Liver (tissue), 9 donors: Measurements from ENCODE around the gene PDLIM1. TPM values are rescaled to one million over a fixed set of nuclear protein-coding genes. Genes with fewer than 3 reads are reported as not detected.

Experiments
- DNase-seq: peaks from one replicate; pipeline ENCODE4 v3.0.0-alpha.2; 2017; ENCODE audit warnings: low spot score
- H3K27ac ChIP-seq, 2 donors: one replicate each; pipeline ENCODE4 v1.7.0; 2013; ENCODE audit warnings: inconsistent platforms in 2 of 2, low read length in 2 of 2, control low read depth in 1 of 2, low read depth in 1 of 2, mild to moderate bottlenecking in 1 of 2
- H3K27me3 ChIP-seq, 4 donors: one replicate each; pipeline versions ENCODE4 v1.6.1 to v1.7.0; 2013; ENCODE audit warnings: low read length in 3 of 4, inconsistent platforms in 1 of 4, mild to moderate bottlenecking in 1 of 4, moderate library complexity in 1 of 4; ENCODE audit not compliant: control insufficient read depth in 4 of 4, insufficient read depth in 4 of 4
- H3K36me3 ChIP-seq, 4 donors: one replicate each; pipeline versions ENCODE4 v1.6.1 to v1.7.0; 2013; ENCODE audit warnings: low read length in 3 of 4, mild to moderate bottlenecking in 3 of 4, low read depth in 1 of 4, moderate library complexity in 1 of 4; ENCODE audit not compliant: control insufficient read depth in 4 of 4, insufficient read depth in 3 of 4
- H3K4me1 ChIP-seq, 4 donors: one replicate each; pipeline versions ENCODE4 v1.6.1 to v1.7.0; 2013; ENCODE audit warnings: low read length in 3 of 4, mild to moderate bottlenecking in 3 of 4, moderate library complexity in 1 of 4; ENCODE audit not compliant: control insufficient read depth in 4 of 4, insufficient read depth in 4 of 4
- H3K4me3 ChIP-seq, 3 donors: one replicate each; pipeline versions ENCODE4 v1.6.1 to v1.7.0; 2013; ENCODE audit warnings: low read length in 3 of 3, control low read depth in 1 of 3, low read depth in 1 of 3, mild to moderate bottlenecking in 1 of 3
- H3K9ac ChIP-seq, 2 donors: one replicate each; pipeline ENCODE4 v1.7.0; 2013; ENCODE audit warnings: low read length in 2 of 2, mild to moderate bottlenecking in 2 of 2, moderate library complexity in 2 of 2, control low read depth in 1 of 2, low read depth in 1 of 2
- H3K9me3 ChIP-seq, 4 donors: one replicate each; pipeline versions ENCODE4 v1.6.1 to v1.7.0; 2013; ENCODE audit warnings: low read length in 3 of 4; ENCODE audit not compliant: control insufficient read depth in 4 of 4
- EGR1 ChIP-seq, 2 donors: IDR thresholded peaks; 2 replicates each; pipeline ENCODE4 v1.6.1; 2016 to 2018; ENCODE audit warnings: antibody characterized with exemption in 2 of 2, low read depth in 2 of 2
- FOXA1 ChIP-seq: IDR thresholded peaks from 2 replicates; pipeline ENCODE4 v1.6.1; 2016; ENCODE audit warnings: antibody characterized with exemption
- FOXA2 ChIP-seq: IDR thresholded peaks from 2 replicates; pipeline ENCODE4 v1.6.1; 2016; ENCODE audit warnings: antibody characterized with exemption
- GABPA ChIP-seq, 2 donors: IDR thresholded peaks in 1 of 2; conservative IDR thresholded peaks in 1 of 2; 2 replicates each; pipeline ENCODE4 v1.6.1; 2016; ENCODE audit warnings: antibody characterized with exemption in 2 of 2, mild to moderate bottlenecking in 1 of 2, moderate library complexity in 1 of 2
- HNF4A ChIP-seq, 2 donors: conservative IDR thresholded peaks; 2 replicates each; pipeline ENCODE4 v1.6.1; 2016; ENCODE audit warnings: antibody characterized with exemption in 2 of 2, mild to moderate bottlenecking in 2 of 2
- HNF4G ChIP-seq: IDR thresholded peaks from 2 replicates; pipeline ENCODE4 v1.6.1; 2016; ENCODE audit warnings: antibody characterized with exemption
- JUND ChIP-seq, 2 donors: IDR thresholded peaks; 2 replicates each; pipeline ENCODE4 v1.6.1; 2016; ENCODE audit warnings: antibody characterized with exemption in 2 of 2
- MAX ChIP-seq: IDR thresholded peaks from 2 replicates; pipeline ENCODE4 v1.6.1; 2016; ENCODE audit warnings: antibody characterized with exemption
- NR2F2 ChIP-seq: IDR thresholded peaks from 2 replicates; pipeline ENCODE4 v1.6.1; 2016; ENCODE audit warnings: antibody characterized with exemption
- RAD21 ChIP-seq, 2 donors: IDR thresholded peaks; 2 replicates each; pipeline ENCODE4 v1.6.1; 2016; ENCODE audit warnings: antibody characterized with exemption in 2 of 2, mild to moderate bottlenecking in 2 of 2
- REST ChIP-seq: IDR thresholded peaks from 2 replicates; pipeline ENCODE4 v1.6.1; 2016; ENCODE audit warnings: antibody characterized with exemption, mild to moderate bottlenecking
- RXRA ChIP-seq, 2 donors: IDR thresholded peaks; 2 replicates each; pipeline ENCODE4 v1.6.1; 2017 to 2018; ENCODE audit warnings: antibody characterized with exemption in 2 of 2, mild to moderate bottlenecking in 1 of 2
- SP1 ChIP-seq: IDR thresholded peaks from 2 replicates; pipeline ENCODE4 v1.6.1; 2018; ENCODE audit warnings: antibody characterized with exemption, mild to moderate bottlenecking
- TAF1 ChIP-seq: conservative IDR thresholded peaks from 2 replicates; pipeline ENCODE4 v1.6.1; 2016; ENCODE audit warnings: antibody characterized with exemption, mild to moderate bottlenecking
- YY1 ChIP-seq: IDR thresholded peaks from 2 replicates; pipeline ENCODE4 v1.6.1; 2016; ENCODE audit warnings: antibody characterized with exemption, mild to moderate bottlenecking
- ZBTB33 ChIP-seq: IDR thresholded peaks from 2 replicates; pipeline ENCODE4 v1.6.1; 2016; ENCODE audit warnings: antibody characterized with exemption
- WGBS: extraction: QIAGEN DNeasy Blood & Tissue Kit; methylation state at CpG from one replicate; pipeline ENCODE4 v1.1.7; 2013; 5-methylcytosine and 5-hydroxymethylcytosine counted together
- polyA plus RNA-seq, 2 donors: library from polyadenylated mRNA; stranded (reverse) in 1 of 2; unstranded in 1 of 2; fragments of 200-250 nt in 1 of 2; fragments of >200 nt in 1 of 2; fragmentation: Nextera tagmentation in 1 of 2; extraction: Ambion mirVana in 1 of 2; gene quantifications; one replicate each; pipeline versions ENCODE4 v1.2.1 to v1.2.3, GENCODE V29; 2013 to 2015
- total RNA-seq, 2 donors: library from RNA; depleted of rRNA; stranded (reverse); fragments of >200 nt; gene quantifications; one replicate each; pipeline ENCODE4 v1.2.3, GENCODE V29; 2014
- donor health status: healthy.
- donor health status: healthy.
- donor health status: healthy.
- donor health status: healthy.
- donor health status: healthy.

Gene PDLIM1
- total and polyA plus RNA-seq, 4 donors, result 16.8 to 73.4 (median 44.5) TPM

GRCh38 chr10:95324436-95325268 is 33.8 kb upstream of the PDLIM1 start (continued):
- TF ChIP-seq GABPA (IDR thresholded peaks at IDR 0.05 in 1 of 2, conservative IDR thresholded peaks at IDR 0.05 in 1 of 2) (no peak), RXRA (IDR thresholded peaks at IDR 0.05) (no peak), SP1 (no peak), JUND (IDR thresholded peaks at IDR 0.05) (no peak), EGR1 (IDR thresholded peaks at IDR 0.05; ENCODE audit: low read depth in 2 of 2) (no peak), YY1 (no peak), RAD21 (IDR thresholded peaks at IDR 0.05) (peak in 1 of 2 donors; percentile 9), HNF4A (conservative IDR thresholded peaks at IDR 0.05) (peak; percentile 38 to 48), FOXA1 (no peak), HNF4G (no peak), NR2F2 (peak; percentile 22)

- no peak overlapping the region for H3K4me3 ChIP-seq
- no peak overlapping the region for H3K27ac ChIP-seq
- H3K36me3 ChIP-seq, result peaks cover 15 to 21% (median 17%) of the 10 kb centered on the region in 4 donors
- H3K4me1 ChIP-seq, result peaks cover 0 to 15% (median 8%) of the 10 kb centered on the region in 4 donors
- DNase-seq, result no peak
- no peaks in the 10 kb centered on the region for H3K27me3 ChIP-seq
- H3K9me3 ChIP-seq, result no peaks in the 10 kb centered on the region
- 94% methylated on average over 10 of the region's 10 CpGs for WGBS
- no peak for TF ChIP-seq GABPA (IDR thresholded peaks at IDR 0.05 in 1 of 2, conservative IDR thresholded peaks at IDR 0.05 in 1 of 2)
- no peak for TF ChIP-seq ZBTB33
- TF ChIP-seq HNF4A (conservative IDR thresholded peaks at IDR 0.05), result no peak
- TF ChIP-seq FOXA2, result no peak
- no peak for TF ChIP-seq EGR1 (IDR thresholded peaks at IDR 0.05; ENCODE audit: low read depth in 2 of 2)
- no peak for TF ChIP-seq TAF1
- no peak for TF ChIP-seq RXRA (IDR thresholded peaks at IDR 0.05)
- H3K9ac ChIP-seq, result no peak overlapping the region
Observed at GRCh38 chr10:95321554-95322301, 30.9 kb upstream of the PDLIM1 start.

GRCh38 chr10:95319239-95319638 is 28.4 kb upstream of the PDLIM1 start:
- Histone ChIP-seq H3K9me3 (no peaks in the 10 kb centered on the region), H3K4me1 (peaks cover 0 to 7% (median 5%) of the 10 kb centered on the region in 4 donors), H3K36me3 (peaks cover 19 to 26% (median 21%) of the 10 kb centered on the region in 4 donors), H3K4me3 (no peak overlapping the region), H3K9ac (no peak overlapping the region), H3K27me3 (no peaks in the 10 kb centered on the region), H3K27ac (no peak overlapping the region)
- TF ChIP-seq YY1 (no peak), GABPA (IDR thresholded peaks at IDR 0.05 in 1 of 2, conservative IDR thresholded peaks at IDR 0.05 in 1 of 2) (no peak), RXRA (IDR thresholded peaks at IDR 0.05) (no peak), EGR1 (IDR thresholded peaks at IDR 0.05; ENCODE audit: low read depth in 2 of 2) (no peak), RAD21 (IDR thresholded peaks at IDR 0.05) (no peak), REST (no peak), MAX (no peak), FOXA2 (no peak), JUND (IDR thresholded peaks at IDR 0.05) (no peak), HNF4A (conservative IDR thresholded peaks at IDR 0.05) (no peak), SP1 (no peak)
- DNase-seq, result no peak
